UCSD-AML1 (cell line): ENCODE data around the gene HTR1D.
"Not testable (repeated sequence)": the region's sequence is repeated elsewhere in the genome, so short reads cannot be mapped to it uniquely, and the experiment has no call there.

Source experiments
- DNase-seq: peaks from one replicate; lab custom pipeline; 2025; ENCODE audit not compliant: unreplicated experiment; lab: John Stamatoyannopoulos, UW

Gene HTR1D

GRCh38 chr1:23217421-23218115 lies at the start of gene HTR1D:
HTR1D (minus strand) TSS chr1:23217502; CDS start chr1:23194219, 23,283 bp downstream.
- no peak for DNase-seq

GRCh38 chr1:23263380-23263887 lies 46.1 kb upstream of the HTR1D start:
- no peak for DNase-seq

DNA sequence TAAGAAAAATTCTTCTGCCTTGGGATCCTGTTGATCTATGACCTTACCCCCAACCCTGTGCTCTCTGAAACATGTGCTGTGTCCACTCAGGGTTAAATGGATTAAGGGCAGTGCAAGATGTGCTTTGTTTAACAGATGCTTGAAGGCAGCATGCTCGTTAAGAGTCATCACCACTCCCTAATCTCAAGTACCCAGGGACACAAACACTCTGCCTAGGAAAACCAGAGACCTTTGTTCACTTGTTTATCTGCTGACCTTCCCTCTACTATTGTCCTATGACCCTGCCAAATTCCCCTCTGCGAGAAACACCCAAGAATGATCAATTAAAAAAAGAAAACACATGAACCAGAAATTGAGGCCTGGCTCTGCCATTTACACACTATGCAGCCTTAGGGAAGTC lies 40.8 kb upstream of the HTR1D start:
- DNase-seq, result not testable (repeated sequence)

DNA sequence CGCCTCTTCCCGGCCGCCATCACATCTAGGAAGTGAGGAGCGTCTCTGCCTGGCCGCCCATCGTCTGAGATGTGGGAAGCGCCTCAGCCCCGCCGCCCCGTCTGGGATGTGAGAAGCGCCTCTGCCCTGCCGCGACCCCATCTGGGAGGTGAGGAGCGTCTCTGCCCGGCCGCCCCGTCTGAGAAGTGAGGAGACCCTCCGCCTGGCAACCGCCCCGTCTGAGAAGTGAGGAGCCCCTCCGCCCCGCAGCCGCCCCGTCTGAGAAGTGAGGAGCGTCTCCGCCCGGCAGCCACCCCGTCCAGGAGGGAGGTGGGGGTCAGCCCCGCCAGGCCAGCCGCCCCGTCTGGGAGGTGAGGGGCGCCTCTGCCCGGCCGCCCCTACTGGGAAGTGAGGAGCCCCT lies 40.1 kb upstream of the HTR1D start:
- DNase-seq, result not testable (repeated sequence)

DNA sequence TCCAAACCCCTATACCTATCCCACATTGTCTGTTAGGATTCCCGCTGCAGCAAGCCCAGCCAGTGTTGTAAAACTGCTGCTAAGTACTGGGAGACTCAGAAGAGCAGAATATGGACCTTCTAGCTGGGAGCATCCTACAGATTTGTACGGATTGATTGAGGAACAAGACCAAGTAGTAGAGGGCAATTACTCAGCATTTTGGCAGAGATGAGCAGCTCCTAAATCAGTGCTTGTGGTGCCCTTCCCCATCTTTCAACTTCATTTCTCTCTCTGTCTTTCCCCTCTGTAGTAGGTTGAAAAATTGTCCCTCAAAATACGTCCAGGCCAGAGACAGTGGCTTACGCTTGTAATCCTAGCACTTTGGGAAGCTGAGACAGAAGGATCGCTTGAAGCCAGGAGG lies 37.3 kb upstream of the HTR1D start:
- DNase-seq, result no peak

GRCh38 chr1:23251812-23252211 lies 34.5 kb upstream of the HTR1D start:
- DNase-seq, result no peak

- DNase-seq, result no peak
Observed at GRCh38 chr1:23249787-23250454, 32.6 kb upstream of the HTR1D start.

DNA sequence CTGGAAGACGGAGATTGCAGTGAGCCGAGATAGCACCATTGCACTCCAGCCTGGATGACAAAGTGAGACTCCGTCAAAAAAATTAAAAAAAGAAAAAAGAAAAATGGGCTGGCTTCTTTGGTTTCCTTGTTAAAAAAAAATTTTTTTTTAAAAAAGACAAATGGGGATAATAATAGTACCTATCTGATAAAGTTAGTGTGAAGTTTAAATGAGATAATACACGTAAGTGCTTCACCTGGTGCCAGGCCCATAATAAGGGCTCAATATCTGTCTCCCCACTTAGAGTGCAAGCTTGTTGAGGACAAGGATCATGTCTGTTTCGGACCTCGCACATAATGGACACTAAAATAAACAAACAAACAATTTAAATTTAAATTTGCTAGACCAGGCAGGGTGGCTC lies 30.0 kb upstream of the HTR1D start:
- no peak for DNase-seq

DNA sequence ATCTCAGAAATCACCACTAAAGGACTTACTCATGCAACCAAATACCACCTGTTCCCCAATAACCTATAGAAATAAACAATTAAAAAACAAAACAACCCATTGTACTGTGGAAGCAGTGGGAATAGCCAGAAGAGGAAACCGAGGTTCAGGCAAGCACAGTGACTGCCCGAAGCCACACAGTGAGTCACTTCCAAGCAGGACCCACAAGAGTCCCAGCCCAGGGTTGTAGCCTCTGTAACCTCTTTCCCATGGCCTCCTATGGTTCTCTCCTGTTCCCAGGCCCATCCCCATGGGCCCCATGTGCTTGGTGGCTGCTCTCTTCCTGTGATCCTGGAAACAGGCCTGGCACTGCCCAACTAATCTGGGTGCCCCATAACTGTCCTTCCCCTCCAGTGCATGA lies 29.0 kb upstream of the HTR1D start:
- no peak for DNase-seq

- no peak for DNase-seq
Observed at GRCh38 chr1:23244256-23244761, 27.0 kb upstream of the HTR1D start.

- DNase-seq, result no peak
Observed at GRCh38 chr1:23242414-23242813, 25.1 kb upstream of the HTR1D start.

DNA sequence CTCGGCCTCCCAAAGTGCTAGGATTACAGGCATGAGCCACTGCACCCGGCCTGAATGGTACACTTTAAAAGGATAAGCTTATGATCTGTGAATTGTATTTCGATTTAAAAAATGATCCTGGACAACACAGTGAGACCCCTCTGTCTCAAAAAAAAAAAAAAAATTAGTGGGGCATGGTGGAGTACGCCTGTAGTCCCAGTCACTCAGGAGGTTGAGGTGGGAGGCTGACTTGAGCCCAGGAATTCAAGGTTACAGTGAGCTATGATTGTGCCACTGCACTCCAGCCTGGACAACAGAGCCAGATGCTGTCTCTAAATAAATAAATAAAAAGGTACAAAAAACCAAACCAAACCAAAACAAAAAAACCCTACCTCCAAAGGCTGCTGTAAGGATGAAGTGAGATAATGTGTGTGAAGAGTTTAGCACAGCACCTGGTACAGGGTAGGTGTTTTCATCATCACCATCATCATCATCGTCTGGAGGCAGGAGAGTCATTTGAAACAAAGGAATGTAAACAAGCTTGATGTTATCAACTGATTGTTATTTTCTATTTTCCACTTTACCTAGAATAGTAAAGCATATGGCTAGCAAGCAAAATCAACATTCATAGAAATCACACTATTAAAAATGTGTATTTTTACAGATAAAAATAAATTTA lies 22.5 kb upstream of the HTR1D start:
- no peak for DNase-seq

DNA sequence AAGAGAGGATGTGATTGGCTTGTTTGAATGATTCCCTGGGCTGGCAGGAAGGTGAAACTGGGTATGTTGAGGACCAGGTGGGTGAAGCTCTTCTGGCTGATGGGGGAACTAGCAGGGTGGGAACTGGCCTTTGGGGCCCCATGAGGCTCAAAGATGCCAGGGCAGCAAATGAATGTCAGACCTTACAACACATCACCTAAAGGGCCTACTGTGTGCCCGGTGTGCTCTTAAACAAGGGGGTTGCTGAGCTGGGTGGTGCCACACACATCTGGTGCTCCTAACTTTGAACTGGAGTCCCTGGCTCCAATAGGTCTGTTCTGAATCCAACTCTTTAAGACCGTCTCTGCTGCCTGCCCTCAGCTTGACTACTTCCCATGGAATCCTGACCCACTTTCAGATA lies 21.3 kb upstream of the HTR1D start:
- DNase-seq, result no peak

- no peak for DNase-seq
Observed at GRCh38 chr1:23237508-23237907, 20.2 kb upstream of the HTR1D start.

DNA sequence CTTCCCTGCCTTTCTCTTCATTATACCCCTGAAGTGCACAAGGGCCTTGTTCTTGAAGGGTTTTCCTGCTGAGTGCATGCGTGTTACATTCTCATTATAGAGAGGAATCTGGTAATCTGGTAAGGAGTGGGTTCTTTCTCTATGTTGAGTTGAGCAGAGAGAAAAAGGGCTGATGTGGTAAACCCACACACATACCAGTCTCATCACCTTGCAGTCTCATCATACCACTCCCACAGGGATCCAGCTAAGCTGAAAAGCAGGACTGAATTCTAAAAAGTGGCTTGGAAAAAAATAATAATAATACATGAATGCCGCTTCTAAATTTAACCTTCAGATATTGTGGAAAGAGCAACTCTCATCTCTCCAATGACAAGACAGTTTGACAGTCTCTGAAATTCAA lies 10.5 kb upstream of the HTR1D start:
- DNase-seq, result no peak

DNA sequence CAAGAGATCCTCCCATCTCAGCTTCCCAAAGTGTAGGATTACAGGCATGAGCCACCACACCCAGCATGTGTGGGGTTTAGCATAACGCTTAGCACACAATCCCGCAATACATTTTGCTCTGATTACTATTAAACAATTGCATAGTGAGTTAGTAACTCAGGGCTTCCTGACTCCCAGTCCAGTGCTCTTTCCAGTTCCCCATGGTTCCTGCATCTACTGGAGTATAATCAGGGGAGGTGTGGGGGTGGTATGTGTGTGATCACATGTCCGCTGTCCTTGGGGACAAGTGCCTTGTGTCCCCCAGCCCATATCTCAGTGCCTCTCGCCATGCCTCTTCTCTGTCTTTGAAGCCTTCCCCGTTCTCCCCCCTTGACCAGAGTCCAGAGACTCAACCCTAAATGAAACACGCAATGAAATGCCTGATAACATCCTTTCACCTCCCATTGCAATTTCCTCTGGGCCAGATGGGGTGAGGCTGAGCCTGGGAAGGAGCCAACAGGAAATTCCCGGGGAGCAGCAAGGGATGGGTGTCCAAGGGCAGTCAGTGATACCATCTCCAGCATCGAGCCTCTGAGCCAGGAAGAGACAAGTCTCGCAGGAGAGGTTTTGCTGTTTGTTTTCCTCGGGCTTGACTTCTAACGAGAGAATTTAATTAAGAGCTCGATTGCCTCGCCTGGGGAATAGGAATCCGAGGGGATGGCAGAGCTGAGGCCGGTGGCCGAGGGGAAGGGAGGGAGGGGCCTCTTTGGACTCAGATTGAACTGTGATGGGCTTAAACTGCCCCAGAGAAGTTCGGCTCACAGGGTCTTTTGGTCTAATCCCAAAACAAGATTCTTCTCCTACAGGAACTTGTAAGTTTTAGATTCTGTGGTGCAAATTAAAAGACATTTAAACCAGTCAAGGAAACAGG lies 7.7 kb upstream of the HTR1D start:
- no peak for DNase-seq

DNA sequence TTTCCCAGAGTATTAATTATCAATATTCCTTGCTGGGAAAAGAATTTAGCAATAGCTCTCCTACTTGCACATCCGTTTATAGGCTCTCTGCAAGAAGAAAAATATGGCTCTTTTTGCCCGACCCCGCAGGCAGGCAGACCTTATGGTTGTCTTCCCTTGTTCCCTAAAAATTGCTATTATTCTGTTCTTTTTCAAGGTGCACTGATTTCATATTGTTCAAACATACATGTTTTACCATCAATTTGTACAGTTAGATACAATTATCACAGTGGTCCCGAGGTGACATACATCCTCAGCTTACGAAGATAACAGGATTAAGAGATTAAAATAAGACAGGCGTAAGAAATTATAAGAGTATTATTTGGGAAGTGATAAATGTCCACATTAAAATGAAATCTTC lies 6.7 kb upstream of the HTR1D start:
- DNase-seq, result not testable (repeated sequence)

DNA sequence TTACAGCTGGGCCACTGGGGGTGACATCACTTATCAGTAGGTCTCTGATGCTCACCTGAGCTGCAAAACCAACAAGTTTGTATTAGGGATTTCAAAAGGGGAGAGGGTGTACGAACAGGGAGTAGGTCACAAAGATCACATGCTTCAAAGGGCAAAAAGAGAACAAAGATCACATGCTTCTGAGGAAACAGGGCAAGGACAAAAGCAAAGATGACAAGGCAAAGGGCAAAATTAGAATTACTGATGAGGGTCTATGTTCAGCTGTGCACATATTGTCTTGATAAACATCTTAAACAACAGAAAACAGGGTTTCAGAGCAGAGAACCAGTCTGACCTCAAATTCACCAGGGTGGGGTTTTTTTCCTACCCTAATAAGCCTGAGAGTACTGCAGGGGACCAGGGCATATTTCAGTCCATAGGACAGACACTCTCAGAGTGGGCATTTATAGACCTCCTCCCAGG lies 6.2 kb upstream of the HTR1D start:
- DNase-seq, result not testable (repeated sequence)

DNA sequence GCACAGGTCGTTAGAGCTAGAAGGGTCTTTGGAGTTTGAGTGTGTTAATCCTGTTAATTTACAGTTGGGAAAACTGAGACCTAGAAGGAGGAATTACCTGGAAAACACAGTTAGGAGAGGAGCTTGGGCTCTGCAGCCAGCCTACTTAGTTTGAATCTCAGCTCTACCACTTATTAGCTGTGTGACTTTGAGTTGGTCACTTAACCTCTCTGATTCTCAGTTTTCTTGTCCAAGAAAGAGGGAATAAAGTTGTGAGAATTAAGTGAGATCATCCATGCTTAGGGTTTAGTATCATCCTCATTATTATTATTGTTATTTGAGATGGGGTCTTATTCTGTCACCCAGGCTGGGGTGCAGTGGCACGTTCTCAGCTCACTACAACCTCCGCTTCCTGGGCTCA lies 5.4 kb upstream of the HTR1D start:
- no peak for DNase-seq

DNA sequence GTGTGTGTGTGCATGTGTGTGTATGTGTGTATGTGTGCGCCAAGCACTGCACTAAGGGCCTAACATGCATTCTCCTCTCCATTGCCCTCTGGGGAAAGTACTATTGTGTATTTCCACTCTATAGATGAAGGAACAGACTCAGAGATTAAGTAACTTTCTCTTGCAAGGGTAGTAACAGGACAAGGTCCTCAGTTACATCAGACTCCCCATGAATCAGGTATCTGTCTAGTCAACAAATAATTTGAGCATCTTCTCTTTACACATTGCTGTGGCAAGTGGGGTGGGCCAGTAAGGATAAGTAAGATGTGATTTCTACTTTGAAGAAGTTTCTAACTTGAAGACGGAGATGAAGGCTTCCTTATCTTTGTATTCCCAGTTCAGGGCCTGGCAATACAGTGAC lies 5.0 kb upstream of the HTR1D start:
- no peak for DNase-seq

- DNase-seq, result no peak
Observed at GRCh38 chr1:23221107-23221506, 3.8 kb upstream of the HTR1D start.
